OCI-LY3 (cell line): ENCODE measurements around the gene MRC2.

ENCODE experiments used
- H2AFZ ChIP-seq: fragments of 200-600, 300-600 bp; shearing (Covaris generic); 2 replicates; pipeline ENCODE4 v1.6.0; 2014; ENCODE audit warnings: antibody characterized with exemption, low read depth, low read length
- H3K27ac ChIP-seq: fragments of 200-600, 300-600 bp; sonication (generic); 2 replicates; pipeline ENCODE4 v1.5.1; 2014; ENCODE audit warnings: mild to moderate bottlenecking, low read length, moderate library complexity, mixed read lengths
- H3K27me3 ChIP-seq: fragments of 200-600, 300-600 bp; sonication (generic); 2 replicates; pipeline ENCODE4 v1.6.1; 2014; ENCODE audit warnings: low read depth, low read length, mixed read lengths
- H3K36me3 ChIP-seq: fragments of 200-600, 300-600 bp; sonication (generic); replicated peaks from 2 replicates; pipeline ENCODE3; 2014; ENCODE audit warnings: low read depth, low read length, mixed read lengths
- H3K4me1 ChIP-seq: fragments of 300-600, 200-600 bp; sonication (generic); 2 replicates; pipeline ENCODE4 v1.6.1; 2014; ENCODE audit warnings: low read length, mixed read lengths
- H3K4me2 ChIP-seq: fragments of 200-600, 300-600 bp; sonication (generic); 2 replicates; pipeline ENCODE4 v1.6.1; 2014; ENCODE audit warnings: low read length, mixed read lengths
- H3K4me3 ChIP-seq: fragments of 300-600, 200-600 bp; sonication (generic); 2 replicates; pipeline ENCODE4 v1.5.1; 2014; ENCODE audit warnings: antibody characterized with exemption, mild to moderate bottlenecking, low read length, moderate library complexity
- H3K79me2 ChIP-seq: fragments of 300-600, 200-600 bp; shearing (Covaris generic); 2 replicates; pipeline ENCODE4 v1.6.1; 2014; ENCODE audit warnings: mild to moderate bottlenecking, low read length, mixed read lengths
- H3K9ac ChIP-seq: fragments of 300-600, 200-600 bp; shearing (Covaris generic); 2 replicates; pipeline ENCODE4 v1.6.0; 2014; ENCODE audit warnings: mild to moderate bottlenecking, low read length, moderate library complexity
- H3K9me3 ChIP-seq: fragments of 200-600, 300-600 bp; shearing (Covaris generic); 2 replicates; pipeline ENCODE4 v1.6.1; 2014; ENCODE audit warnings: low read length, mixed read lengths; ENCODE audit not compliant: insufficient read depth
- H4K20me1 ChIP-seq: fragments of 200-600, 300-600 bp; sonication (generic); 2 replicates; pipeline ENCODE4 v1.6.1; 2016; ENCODE audit warnings: low read length, mixed read lengths; ENCODE audit not compliant: insufficient read depth
- EZH2phosphoT487 ChIP-seq: fragments of 200-600 bp; shearing (Covaris generic); IDR thresholded peaks from 2 replicates; pipeline ENCODE4 v1.6.1; 2018; ENCODE audit warnings: antibody characterized with exemption, mixed run types, low read depth
- TF ChIP-seq, protein P1 (sequence below): fragments of 200-600, 300-600 bp; sonication (generic); IDR thresholded peaks from 2 replicates; pipeline ENCODE4 v1.5.1; 2014; ENCODE audit warnings: antibody characterized with exemption, low read length, low read depth

Gene MRC2

DNA sequence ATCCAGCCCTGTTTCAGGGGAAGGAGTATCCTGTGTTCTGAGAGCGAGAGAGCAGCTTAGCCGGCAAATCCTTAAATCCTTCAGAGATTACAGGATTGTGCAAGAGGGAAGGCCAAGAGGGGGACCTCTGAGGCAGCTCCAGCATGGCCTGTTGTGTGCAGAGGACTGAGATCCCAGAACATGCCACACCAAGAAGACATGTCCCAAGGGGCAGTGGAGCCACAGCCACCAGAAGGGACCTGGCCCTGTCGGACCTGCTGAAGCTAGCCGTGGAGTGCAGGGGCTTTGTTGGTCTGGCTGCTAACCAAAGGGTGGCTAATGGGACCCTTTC, 1.6 kb upstream of the MRC2 start:
- H3K36me3 ChIP-seq: peaks cover 8% of the 10 kb centered on the region
- no peaks in the 10 kb centered on the region for H3K27me3 ChIP-seq
- H3K4me2 ChIP-seq: no peak overlapping the region
- H3K27ac ChIP-seq: no peak overlapping the region
- peaks cover 29% of the 10 kb centered on the region for H3K79me2 ChIP-seq
- H3K9ac ChIP-seq: no peak overlapping the region
- H4K20me1 ChIP-seq: peaks cover 15% of the 10 kb centered on the region; the same call in 1 of the 2 replicates
- no peaks in the 10 kb centered on the region for H3K9me3 ChIP-seq
- no peak overlapping the region for H3K4me3 ChIP-seq
- no peak for TF ChIP-seq EZH2phosphoT487
- TF ChIP-seq, protein P1, sequence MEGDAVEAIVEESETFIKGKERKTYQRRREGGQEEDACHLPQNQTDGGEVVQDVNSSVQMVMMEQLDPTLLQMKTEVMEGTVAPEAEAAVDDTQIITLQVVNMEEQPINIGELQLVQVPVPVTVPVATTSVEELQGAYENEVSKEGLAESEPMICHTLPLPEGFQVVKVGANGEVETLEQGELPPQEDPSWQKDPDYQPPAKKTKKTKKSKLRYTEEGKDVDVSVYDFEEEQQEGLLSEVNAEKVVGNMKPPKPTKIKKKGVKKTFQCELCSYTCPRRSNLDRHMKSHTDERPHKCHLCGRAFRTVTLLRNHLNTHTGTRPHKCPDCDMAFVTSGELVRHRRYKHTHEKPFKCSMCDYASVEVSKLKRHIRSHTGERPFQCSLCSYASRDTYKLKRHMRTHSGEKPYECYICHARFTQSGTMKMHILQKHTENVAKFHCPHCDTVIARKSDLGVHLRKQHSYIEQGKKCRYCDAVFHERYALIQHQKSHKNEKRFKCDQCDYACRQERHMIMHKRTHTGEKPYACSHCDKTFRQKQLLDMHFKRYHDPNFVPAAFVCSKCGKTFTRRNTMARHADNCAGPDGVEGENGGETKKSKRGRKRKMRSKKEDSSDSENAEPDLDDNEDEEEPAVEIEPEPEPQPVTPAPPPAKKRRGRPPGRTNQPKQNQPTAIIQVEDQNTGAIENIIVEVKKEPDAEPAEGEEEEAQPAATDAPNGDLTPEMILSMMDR: no peak
- no peak overlapping the region for H2AFZ ChIP-seq
- peaks cover 12% of the 10 kb centered on the region for H3K4me1 ChIP-seq

DNA sequence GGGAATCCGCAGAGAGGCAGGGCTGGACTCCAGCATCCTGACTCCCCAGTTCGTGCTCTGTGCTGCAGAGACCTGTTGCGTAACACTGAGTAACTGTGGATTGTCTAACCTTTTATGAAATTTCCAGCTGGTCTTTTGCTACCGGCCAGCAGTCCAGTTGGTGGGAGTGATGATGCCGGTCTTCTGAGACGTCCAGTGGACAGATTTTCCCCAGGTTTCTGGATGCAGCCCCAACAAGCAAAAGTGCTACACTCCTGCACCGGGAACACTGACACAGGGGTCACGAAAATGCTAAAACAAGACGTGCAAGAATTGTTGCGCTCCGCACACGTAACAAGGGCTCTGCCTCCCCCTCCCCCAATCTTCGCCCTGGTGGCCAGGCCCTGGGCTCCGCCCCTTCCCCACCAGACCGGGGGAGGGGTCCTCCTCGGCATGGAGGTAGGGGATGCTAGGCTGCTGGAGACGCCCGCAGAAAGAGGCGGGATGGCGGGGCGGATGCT, 701 bp upstream of the MRC2 start:
- Histone ChIP-seq H2AFZ (no peak overlapping the region), H3K27ac (no peak overlapping the region; the same call in 1 of the 2 replicates), H3K4me2 (peak overlapping the region; percentile 78)

DNA sequence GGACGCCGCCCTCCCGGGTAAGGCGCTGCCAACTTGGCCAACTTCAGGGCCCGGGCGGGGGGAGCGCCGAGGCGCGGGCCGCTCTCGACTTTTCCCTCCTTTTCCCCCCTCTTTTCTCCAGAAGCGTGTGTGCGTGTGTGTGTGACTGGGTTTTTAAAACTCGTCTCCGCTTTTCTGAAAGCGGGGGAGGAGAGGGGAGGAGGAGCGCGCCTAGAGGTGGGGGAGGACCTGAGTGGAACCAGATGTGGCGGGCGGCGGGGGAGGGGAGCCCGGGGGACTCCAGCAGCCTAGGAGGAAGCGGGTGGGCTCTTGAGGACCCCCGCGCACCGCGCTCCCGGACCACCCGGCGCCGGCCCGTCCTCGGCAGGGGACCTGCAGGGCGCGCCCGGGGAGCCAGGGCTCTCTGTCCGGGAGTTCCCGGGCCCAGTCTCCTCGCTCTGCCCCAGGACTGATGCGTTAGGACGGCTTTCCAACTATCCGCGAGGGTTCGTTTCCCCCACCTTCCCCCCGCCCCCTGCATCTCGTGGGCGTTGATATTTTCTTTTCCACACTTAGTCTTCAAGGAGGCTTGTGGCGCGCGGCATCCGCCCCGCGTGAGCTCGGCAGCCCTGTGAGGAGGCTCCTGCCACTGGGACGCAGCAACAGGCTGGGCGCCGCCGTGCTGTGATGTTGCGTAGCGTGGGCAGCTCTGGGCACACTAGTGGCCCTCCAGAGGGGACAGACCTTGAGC, 599 bp downstream of the MRC2 start:
- TF ChIP-seq, protein P1: no peak
- TF ChIP-seq EZH2phosphoT487: no peak
- no peaks in the 10 kb centered on the region for H3K9me3 ChIP-seq
- H3K9ac ChIP-seq: peak overlapping the region; percentile 79
- peak overlapping the region; percentile 82 for H3K4me3 ChIP-seq
- H3K4me1 ChIP-seq: peaks cover 12% of the 10 kb centered on the region
- H2AFZ ChIP-seq: peak overlapping the region; percentile 26; the same call in 1 of the 2 replicates
- peaks cover 41% of the 10 kb centered on the region for H3K79me2 ChIP-seq
- H3K4me2 ChIP-seq: peak overlapping the region; percentile 78
- no peaks in the 10 kb centered on the region for H3K27me3 ChIP-seq
- peak overlapping the region; percentile 51 for H3K27ac ChIP-seq
- peaks cover 6% of the 10 kb centered on the region for H3K36me3 ChIP-seq
- H4K20me1 ChIP-seq: peaks cover 35% of the 10 kb centered on the region

More for the DNA sequence above, 701 bp upstream of the MRC2 start:
- peak overlapping the region; percentile 79 for H3K9ac ChIP-seq
- no peak for TF ChIP-seq EZH2phosphoT487
- TF ChIP-seq, protein P1: no peak
- peaks cover 12% of the 10 kb centered on the region for H3K4me1 ChIP-seq
- H3K79me2 ChIP-seq: peaks cover 38% of the 10 kb centered on the region
- peaks cover 8% of the 10 kb centered on the region for H3K36me3 ChIP-seq
- no peaks in the 10 kb centered on the region for H3K9me3 ChIP-seq
- peak overlapping the region; percentile 82 for H3K4me3 ChIP-seq
- H4K20me1 ChIP-seq: peaks cover 24% of the 10 kb centered on the region
- H3K27me3 ChIP-seq: no peaks in the 10 kb centered on the region

DNA sequence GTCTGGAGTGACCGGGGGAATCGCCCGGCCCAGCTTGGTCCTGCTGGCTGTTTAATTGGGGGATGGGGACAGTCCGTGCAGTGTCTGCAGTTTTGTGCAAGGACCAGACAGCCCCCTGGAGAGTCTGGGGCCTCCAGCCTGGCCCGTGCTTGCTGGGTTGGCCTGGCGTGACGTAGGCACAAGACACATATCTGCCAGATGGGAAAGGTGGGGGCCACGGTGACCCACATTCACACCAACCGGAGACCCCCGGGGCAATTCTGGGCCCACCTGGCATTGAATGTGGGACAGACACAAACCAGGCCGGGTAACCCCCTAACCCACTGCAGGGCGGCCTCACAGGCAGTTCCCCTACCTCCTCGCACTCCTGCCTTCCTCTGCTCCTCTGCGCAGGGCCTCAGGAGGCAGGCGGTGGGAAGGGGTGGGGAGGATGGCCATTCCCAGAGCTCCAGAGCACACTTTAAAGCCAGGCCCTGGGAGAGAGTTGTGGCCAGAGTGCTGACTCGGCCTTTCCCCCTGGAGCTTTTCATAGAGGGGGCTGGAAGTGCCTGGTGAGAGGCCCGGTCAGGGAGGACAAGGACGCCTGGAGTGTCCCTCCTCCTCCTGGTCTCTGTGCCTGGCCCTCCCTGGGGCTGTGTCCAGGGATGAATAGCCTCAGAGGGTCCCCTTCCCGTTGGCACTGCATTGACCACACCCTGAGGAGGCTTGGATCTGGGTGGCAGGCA, 1.5 kb downstream of the MRC2 start:
- 0 out of 2 replicates have a peak overlapping the region, but pooled peaks have one; percentile 51 for H3K27ac ChIP-seq
- peak overlapping the region; percentile 79 for H3K9ac ChIP-seq
- peaks cover 41% of the 10 kb centered on the region for H3K79me2 ChIP-seq
- H4K20me1 ChIP-seq: peaks cover 35% of the 10 kb centered on the region
- peak overlapping the region; percentile 78 for H3K4me2 ChIP-seq
- H2AFZ ChIP-seq: 0 out of 2 replicates have a peak overlapping the region, but pooled peaks have one; percentile 4
- H3K9me3 ChIP-seq: no peaks in the 10 kb centered on the region
- TF ChIP-seq, protein P1: no peak
- TF ChIP-seq EZH2phosphoT487: no peak
- H3K27me3 ChIP-seq: no peaks in the 10 kb centered on the region
- H3K4me1 ChIP-seq: peaks cover 12% of the 10 kb centered on the region
- H3K4me3 ChIP-seq: peak overlapping the region; percentile 82
- H3K36me3 ChIP-seq: peaks cover under 1% of the 10 kb centered on the region
